Astrocyte of the spinal cord (primary cell): ENCODE measurements around the gene GAL3ST3.
A peak's percentile ranks its signal among the peaks of the same experiment; 100 is the strongest.
"Not testable (repeated sequence)": the region's sequence is repeated elsewhere in the genome, so short reads cannot be mapped to it uniquely, and the experiment has no call there.

ENCODE experiments used
- DNase-seq: peaks from one replicate; pipeline ENCODE4 v3.0.0; 2011; ENCODE audit warnings: low read depth, low spot score
- H3K4me3 ChIP-seq: 2 replicates; pipeline ENCODE4 v1.5.1; 2011; ENCODE audit warnings: low read depth, mild to moderate bottlenecking, low read length, moderate library complexity
- CTCF ChIP-seq: IDR thresholded peaks from 2 replicates; pipeline ENCODE4 v1.5.1; 2012; ENCODE audit warnings: low read depth, mild to moderate bottlenecking, low read length, inconsistent platforms
- in situ Hi-C: cut with HindIII; loops from 2 replicates; pipeline ENCODE4 v1.10.0; 2017; ENCODE audit warnings: low sequenced_read_pairs

The GAL3ST3 gene

GRCh38 chr11:66083767-66084166 is 34.8 kb upstream of the GAL3ST3 start:
- H3K4me3 ChIP-seq = no peak overlapping the region
- in situ Hi-C loops = no loop called here
- no peak for DNase-seq
- no peak for TF ChIP-seq CTCF

GRCh38 chr11:66082946-66083698 is 34.2 kb upstream of the GAL3ST3 start:
- TF ChIP-seq CTCF = no peak
- DNase-seq = no peak
- no peak overlapping the region for H3K4me3 ChIP-seq
- in situ Hi-C loops = no loop called here

GRCh38 chr11:66081505-66081904 is 32.5 kb upstream of the GAL3ST3 start:
- no peak for TF ChIP-seq CTCF
- no peak overlapping the region for H3K4me3 ChIP-seq
- in situ Hi-C loops = no loop called here
- no peak for DNase-seq

GRCh38 chr11:66080055-66080817 is 31.3 kb upstream of the GAL3ST3 start:
- in situ Hi-C loops = no loop called here
- no peak overlapping the region for H3K4me3 ChIP-seq
- peak; percentile 71 for DNase-seq
- TF ChIP-seq CTCF = no peak

GRCh38 chr11:66078949-66079348 is 30.0 kb upstream of the GAL3ST3 start:
- DNase-seq, H3K4me3 ChIP-seq, in situ Hi-C loops: not testable (repeated sequence)

GRCh38 chr11:66077927-66078326 is 29.0 kb upstream of the GAL3ST3 start:
- TF ChIP-seq CTCF = no peak
- in situ Hi-C loops = no loop called here
- H3K4me3 ChIP-seq = no peak overlapping the region
- no peak for DNase-seq

- H3K4me3 ChIP-seq = no peak overlapping the region
- in situ Hi-C loops = no loop called here
- no peak for DNase-seq
- no peak for TF ChIP-seq CTCF
Observed at GRCh38 chr11:66076561-66076960, 27.6 kb upstream of the GAL3ST3 start.
